ENCODE measurements around the gene IFRD2.

The IFRD2 gene

GRCh38 chr3:50338965-50339364 lies 46.7 kb upstream of the IFRD2 start:
- no peak for TF ChIP-seq CTCF (IDR thresholded peaks at IDR 0.05; ENCODE audit: control extremely low read depth, extremely low read depth, low read depth, missing control alignments)
- CTCF ChIA-PET = interaction anchor here (2.3 to 6.6 kb wide), 3 partner anchors 10 to 15 kb away, joined by 7 to 55 read pairs (median 41); partner anchors contain the start of genes CYB561D2, HYAL2 and NPRL2
- POLR2A ChIA-PET = no interaction called here
- DNase-seq (ENCODE audit: extremely low spot score) = no peak

- ChIA-PET POLR2A (interaction anchor here (0.6 to 2.8 kb wide), 8 partner anchors 9 to 212 kb away, joined by 3 to 30 read pairs (median 4); partner anchors contain the start of genes CYB561D2, HYAL3, NAA80 and NPRL2), CTCF (interaction anchor here (0.9 to 6.6 kb wide), 13 partner anchors 10 to 1098 kb away, joined by 3 to 55 read pairs (median 5); partner anchors contain the start of genes CYB561D2, HYAL2, HYAL3 and NAA80)
- DNase-seq (ENCODE audit: extremely low spot score) = peak; percentile 99
- TF ChIP-seq CTCF (IDR thresholded peaks at IDR 0.05; ENCODE audit: control extremely low read depth, extremely low read depth, low read depth, missing control alignments) = no peak
Observed at GRCh38 chr3:50337175-50337861, 45.1 kb upstream of the IFRD2 start.

GRCh38 chr3:50336452-50337174 lies 44.4 kb upstream of the IFRD2 start:
- CTCF ChIA-PET = interaction anchor here (0.9 to 6.6 kb wide), 17 partner anchors 9 to 1098 kb away, joined by 3 to 55 read pairs (median 4); partner anchors contain the start of genes CYB561D2, HYAL2, HYAL3 and NAA80

GRCh38 chr3:50334339-50335075 lies 42.3 kb upstream of the IFRD2 start:
- ChIA-PET CTCF (interaction anchor here (1.0 to 2.3 kb wide), 4 partner anchors 10 to 88 kb away, joined by 3 to 12 read pairs (median 5); no protein-coding TSS in a partner anchor), POLR2A (no interaction called here)
- DNase-seq (ENCODE audit: extremely low spot score) = no peak
- no peak for TF ChIP-seq CTCF (IDR thresholded peaks at IDR 0.05; ENCODE audit: control extremely low read depth, extremely low read depth, low read depth, missing control alignments)

More at GRCh38 chr3:50336452-50337174, 44.4 kb upstream of the IFRD2 start:
- no peak for DNase-seq (ENCODE audit: extremely low spot score)
- no peak for TF ChIP-seq CTCF (IDR thresholded peaks at IDR 0.05; ENCODE audit: control extremely low read depth, extremely low read depth, low read depth, missing control alignments)
- POLR2A ChIA-PET = interaction anchor here (0.6 to 2.8 kb wide), 7 partner anchors 8 to 45 kb away, joined by 3 to 30 read pairs (median 4); partner anchors contain the start of genes CYB561D2, HYAL3, NAA80 and NPRL2

DNA sequence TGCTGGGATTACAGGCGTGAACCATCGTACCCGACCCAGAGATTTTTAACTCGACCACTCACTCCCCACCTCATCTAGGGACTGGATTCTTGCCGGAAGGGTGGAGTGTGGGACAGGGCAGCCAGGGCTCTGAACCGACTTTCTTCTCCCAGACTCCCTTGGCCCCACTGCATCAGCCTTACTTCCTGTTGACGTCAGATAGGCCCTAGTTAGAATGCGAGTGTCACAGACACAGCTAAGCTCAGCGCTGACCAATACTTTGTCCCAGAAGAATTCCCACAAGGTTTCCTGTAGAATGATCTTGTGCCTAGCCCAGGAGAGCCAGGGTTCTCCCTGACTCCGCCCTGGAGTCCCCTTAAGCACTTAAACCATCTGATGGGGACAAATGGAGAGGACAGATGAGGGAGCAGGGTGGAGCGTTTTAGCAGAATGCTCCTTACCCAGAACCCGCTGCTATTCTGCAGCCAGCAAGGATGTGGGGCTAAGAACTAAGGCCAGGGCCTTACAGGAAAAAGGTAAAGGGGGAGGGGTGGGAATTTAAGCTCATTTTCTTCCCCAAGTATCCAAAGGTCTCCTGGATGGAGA lies 41.6 kb upstream of the IFRD2 start:
- CTCF ChIA-PET = interaction anchor here (1.0 to 2.3 kb wide), 4 partner anchors 9 to 87 kb away, joined by 3 to 12 read pairs (median 5); no protein-coding TSS in a partner anchor
- no peak for DNase-seq (ENCODE audit: extremely low spot score)
- no peak for TF ChIP-seq CTCF (IDR thresholded peaks at IDR 0.05; ENCODE audit: control extremely low read depth, extremely low read depth, low read depth, missing control alignments)
- POLR2A ChIA-PET = no interaction called here
